GM18870 (cell line): ENCODE data around the gene SGSM1.
"Not testable (repeated sequence)": the region's sequence is repeated elsewhere in the genome, so short reads cannot be mapped to it uniquely, and the experiment has no call there.

Experiments used
- ATAC-seq: cut with Tn5 transposase; IDR thresholded peaks from one replicate; pipeline ENCODE4 v1.9.1; 2021; ENCODE audit warnings: moderate library complexity; ENCODE audit not compliant: unreplicated experiment

SGSM1 gene

GRCh38 chr22:24834845-24835570, 29.0 kb downstream of the SGSM1 start:
- ATAC-seq = no peak

- no peak for ATAC-seq
Observed at GRCh38 chr22:24836282-24836681, 30.3 kb downstream of the SGSM1 start.

GRCh38 chr22:24837517-24837916, 31.5 kb downstream of the SGSM1 start:
- not testable (repeated sequence) for ATAC-seq

GRCh38 chr22:24841261-24841660, 35.2 kb downstream of the SGSM1 start:
- ATAC-seq = no peak

GRCh38 chr22:24843048-24843447, 37.0 kb downstream of the SGSM1 start:
- no peak for ATAC-seq

GRCh38 chr22:24845041-24845898, 39.3 kb downstream of the SGSM1 start:
- no peak for ATAC-seq

- no peak for ATAC-seq
Observed at GRCh38 chr22:24847490-24847889, 41.5 kb downstream of the SGSM1 start.

- ATAC-seq = no peak
Observed at GRCh38 chr22:24848559-24849168, 42.7 kb downstream of the SGSM1 start.

GRCh38 chr22:24855794-24856193, 49.8 kb downstream of the SGSM1 start:
- ATAC-seq = no peak

- ATAC-seq = no peak
Observed at GRCh38 chr22:24857576-24857975, 51.6 kb downstream of the SGSM1 start.

GRCh38 chr22:24859587-24859986, 53.6 kb downstream of the SGSM1 start:
- ATAC-seq = no peak

GRCh38 chr22:24865508-24865907, 59.5 kb downstream of the SGSM1 start:
- no peak for ATAC-seq

GRCh38 chr22:24867323-24868022, 61.5 kb downstream of the SGSM1 start:
- no peak for ATAC-seq

- ATAC-seq = no peak
Observed at GRCh38 chr22:24868979-24869378, 63.0 kb downstream of the SGSM1 start.

- ATAC-seq = no peak
Observed at GRCh38 chr22:24871611-24872205, 65.7 kb downstream of the SGSM1 start.

GRCh38 chr22:24873226-24873625, 67.2 kb downstream of the SGSM1 start:
- ATAC-seq = no peak

- ATAC-seq = no peak
Observed at GRCh38 chr22:24875862-24876506, 70.0 kb downstream of the SGSM1 start.

GRCh38 chr22:24876700-24877099, 70.7 kb downstream of the SGSM1 start:
- no peak for ATAC-seq

- no peak for ATAC-seq
Observed at GRCh38 chr22:24878969-24879368, 73.0 kb downstream of the SGSM1 start.

- no peak for ATAC-seq
Observed at GRCh38 chr22:24883432-24883831, 77.4 kb downstream of the SGSM1 start.
